ENCODE results near the gene CSF3. TPM values are rescaled to one million over a fixed set of nuclear protein-coding genes. Genes with fewer than 3 reads are reported as not detected.

Gene CSF3
- total and polyA plus RNA-seq, 2 of the 13 experiments (the other 11 are each of a cell fraction or from before 2014, with no cell fraction given): 0.09 TPM; not detected in 1

GRCh38 chr17:40015005-40015997 is at the start of gene CSF3 (continued):
- TF ChIP-seq ZNF710 (CRISPR knock-in tag; IDR thresholded peaks at IDR 0.05; ENCODE audit: borderline replicate concordance) (no peak), ZBTB7B (CRISPR knock-in tag; IDR thresholded peaks at IDR 0.05) (peak; percentile 71), NR2F6 (IDR thresholded peaks at IDR 0.05) (no peak), NR2F6 (CRISPR knock-in tag; IDR thresholded peaks at IDR 0.05) (0 out of 2 replicates have a peak, but pooled peaks have one; percentile 40), SRSF1 (optimal IDR thresholded peaks at IDR 0.05; ENCODE audit: low read depth, low read length) (no peak), SOX13 (IDR thresholded peaks at IDR 0.05) (no peak), SOX13 (CRISPR knock-in tag; conservative IDR thresholded peaks at IDR 0.05 in 1 of 2, IDR thresholded peaks at IDR 0.05 in 1 of 2) (peak in 1 of 2 experiments; percentile 50; a peak in 2 of 4 replicates), TGIF2 (CRISPR knock-in tag; IDR thresholded peaks at IDR 0.05) (no peak), ZNF280D (CRISPR knock-in tag; IDR thresholded peaks at IDR 0.05) (0 out of 2 replicates have a peak, but pooled peaks have one; percentile 32), PLSCR1 (CRISPR knock-in tag; IDR thresholded peaks at IDR 0.05; ENCODE audit: borderline replicate concordance) (no peak), FOXA3 (CRISPR knock-in tag; IDR thresholded peaks at IDR 0.05) (0 out of 2 replicates have a peak, but pooled peaks have one; percentile 17), NRL (CRISPR knock-in tag; IDR thresholded peaks at IDR 0.05; ENCODE audit: borderline replicate concordance) (peak; percentile 56; the same call in 1 of the 2 replicates), SAP130 (CRISPR knock-in tag; IDR thresholded peaks at IDR 0.05; ENCODE audit: low read depth) (peak; percentile 54), HDAC1 (CRISPR knock-in tag; IDR thresholded peaks at IDR 0.05) (peak; percentile 44), NFATC3 (CRISPR knock-in tag; IDR thresholded peaks at IDR 0.05) (0 out of 2 replicates have a peak, but pooled peaks have one; percentile 18), ZNF331 (CRISPR knock-in tag; IDR thresholded peaks at IDR 0.05) (0 out of 2 replicates have a peak, but pooled peaks have one; percentile 50), ZEB1 (IDR thresholded peaks at IDR 0.05; ENCODE audit: insufficient replicate concordance, low read depth) (no peak), SSRP1 (CRISPR knock-in tag; IDR thresholded peaks at IDR 0.05) (no peak), TRIM22 (IDR thresholded peaks at IDR 0.05) (no peak), ZNF451 (CRISPR knock-in tag; IDR thresholded peaks at IDR 0.05) (no peak), LCORL (IDR thresholded peaks at IDR 0.05) (no peak), LCORL (CRISPR knock-in tag; IDR thresholded peaks at IDR 0.05) (no peak), MXD3 (CRISPR knock-in tag; IDR thresholded peaks at IDR 0.05) (no peak)

Data from HepG2 (cell line).